Body of pancreas (tissue), 4 donors: ENCODE data around the gene ESYT2.

Experiments
- POLR2A ChIP-seq, 3 donors: fragments of 450-650 bp; IDR thresholded peaks; one replicate each; pipeline ENCODE4 v1.6.1; 2016; ENCODE audit warnings: antibody characterized with exemption in 3 of 3, mild to moderate bottlenecking in 2 of 3
- TF ChIP-seq, protein P1 (sequence below), 7 experiments: fragments of 450-650 bp in 4 of 7; fragments of 200-600 bp in 3 of 7; sonication (generic) in 3 of 7; IDR thresholded peaks; one replicate each; pipeline ENCODE4 v1.5.1; 2016 to 2019; ENCODE audit warnings: antibody characterized with exemption in 7 of 7

DNA sequence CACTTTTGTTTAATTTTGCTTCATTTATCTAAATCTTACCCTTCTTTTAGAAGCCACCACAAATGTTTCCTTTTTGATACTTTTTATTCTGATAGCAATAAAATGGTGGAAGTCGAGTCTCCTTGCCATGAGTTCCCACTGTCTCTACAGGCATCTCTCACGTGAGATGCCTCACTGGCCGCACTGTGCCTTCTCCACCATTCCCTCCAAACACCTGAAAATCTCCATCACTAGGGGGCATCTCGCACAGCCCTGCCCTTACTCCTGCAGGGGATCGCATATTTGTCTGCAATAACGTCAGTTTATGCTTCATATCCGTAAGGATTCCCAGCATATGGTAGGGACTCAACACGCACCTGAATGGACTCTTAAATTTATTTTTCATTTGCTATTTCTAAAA, 68.4 kb downstream of the ESYT2 start:
- TF ChIP-seq, protein P1, sequence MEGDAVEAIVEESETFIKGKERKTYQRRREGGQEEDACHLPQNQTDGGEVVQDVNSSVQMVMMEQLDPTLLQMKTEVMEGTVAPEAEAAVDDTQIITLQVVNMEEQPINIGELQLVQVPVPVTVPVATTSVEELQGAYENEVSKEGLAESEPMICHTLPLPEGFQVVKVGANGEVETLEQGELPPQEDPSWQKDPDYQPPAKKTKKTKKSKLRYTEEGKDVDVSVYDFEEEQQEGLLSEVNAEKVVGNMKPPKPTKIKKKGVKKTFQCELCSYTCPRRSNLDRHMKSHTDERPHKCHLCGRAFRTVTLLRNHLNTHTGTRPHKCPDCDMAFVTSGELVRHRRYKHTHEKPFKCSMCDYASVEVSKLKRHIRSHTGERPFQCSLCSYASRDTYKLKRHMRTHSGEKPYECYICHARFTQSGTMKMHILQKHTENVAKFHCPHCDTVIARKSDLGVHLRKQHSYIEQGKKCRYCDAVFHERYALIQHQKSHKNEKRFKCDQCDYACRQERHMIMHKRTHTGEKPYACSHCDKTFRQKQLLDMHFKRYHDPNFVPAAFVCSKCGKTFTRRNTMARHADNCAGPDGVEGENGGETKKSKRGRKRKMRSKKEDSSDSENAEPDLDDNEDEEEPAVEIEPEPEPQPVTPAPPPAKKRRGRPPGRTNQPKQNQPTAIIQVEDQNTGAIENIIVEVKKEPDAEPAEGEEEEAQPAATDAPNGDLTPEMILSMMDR (IDR thresholded peaks at IDR 0.05), result no peak
- TF ChIP-seq POLR2A (IDR thresholded peaks at IDR 0.05), result no peak
